HAP-1 (cell line): ENCODE data around the gene FAM107B.
"Not testable (repeated sequence)": the region's sequence is repeated elsewhere in the genome, so short reads cannot be mapped to it uniquely, and the experiment has no call there.

Source experiments
- DNase-seq, 2 experiments: peaks; one replicate each; pipeline ENCODE4 v3.0.0-alpha.2; 2016 to 2020; ENCODE audit warnings: low spot score in 2 of 2
- H3K27me3 ChIP-seq: fragments of 250-450 bp; sonication (Bioruptor Pico); 2 replicates; pipeline ENCODE4 v1.5.1; 2020; ENCODE audit warnings: low read depth, mild to moderate bottlenecking, moderate library complexity
- H3K36me3 ChIP-seq: fragments of 250-450 bp; sonication (Bioruptor Pico); replicated peaks from 2 replicates; pipeline ENCODE4 v1.5.1; 2020; ENCODE audit warnings: mild to moderate bottlenecking
- H3K4me1 ChIP-seq: fragments of 250-450 bp; sonication (Bioruptor Pico); 2 replicates; pipeline ENCODE4 v1.5.1; 2020; ENCODE audit warnings: mild to moderate bottlenecking
- H3K4me3 ChIP-seq: fragments of 250-450 bp; sonication (Bioruptor Pico); 2 replicates; pipeline ENCODE4 v1.5.1; 2020; ENCODE audit warnings: mild to moderate bottlenecking, moderate library complexity
- H3K9me3 ChIP-seq: fragments of 250-450 bp; sonication (Bioruptor Pico); 2 replicates; pipeline ENCODE4 v1.5.1; 2020; ENCODE audit warnings: mild to moderate bottlenecking, moderate library complexity
- in situ Hi-C: fragments of 300-500 bp; cut with MboI; formaldehyde crosslinking; loops from 3 replicates; pipeline ENCODE4 v1.14.3; 2020; ENCODE audit warnings: low sequenced_read_pairs, inconsistent platforms, mixed read lengths

The FAM107B gene

GRCh38 chr10:14592026-14592425, 182.7 kb downstream of the FAM107B start:
- no peaks in the 10 kb centered on the region for H3K9me3 ChIP-seq
- no peak overlapping the region for H3K4me3 ChIP-seq
- DNase-seq = no peak
- H3K27me3 ChIP-seq = no peaks in the 10 kb centered on the region
- in situ Hi-C loops = no loop called here
- H3K36me3 ChIP-seq = no peaks in the 10 kb centered on the region
- no peaks in the 10 kb centered on the region for H3K4me1 ChIP-seq

- H3K9me3 ChIP-seq, H3K36me3 ChIP-seq, H3K4me3 ChIP-seq, DNase-seq, in situ Hi-C loops, H3K27me3 ChIP-seq, H3K4me1 ChIP-seq: not testable (repeated sequence)
Observed at GRCh38 chr10:14588938-14589294, 185.8 kb downstream of the FAM107B start.

DNA sequence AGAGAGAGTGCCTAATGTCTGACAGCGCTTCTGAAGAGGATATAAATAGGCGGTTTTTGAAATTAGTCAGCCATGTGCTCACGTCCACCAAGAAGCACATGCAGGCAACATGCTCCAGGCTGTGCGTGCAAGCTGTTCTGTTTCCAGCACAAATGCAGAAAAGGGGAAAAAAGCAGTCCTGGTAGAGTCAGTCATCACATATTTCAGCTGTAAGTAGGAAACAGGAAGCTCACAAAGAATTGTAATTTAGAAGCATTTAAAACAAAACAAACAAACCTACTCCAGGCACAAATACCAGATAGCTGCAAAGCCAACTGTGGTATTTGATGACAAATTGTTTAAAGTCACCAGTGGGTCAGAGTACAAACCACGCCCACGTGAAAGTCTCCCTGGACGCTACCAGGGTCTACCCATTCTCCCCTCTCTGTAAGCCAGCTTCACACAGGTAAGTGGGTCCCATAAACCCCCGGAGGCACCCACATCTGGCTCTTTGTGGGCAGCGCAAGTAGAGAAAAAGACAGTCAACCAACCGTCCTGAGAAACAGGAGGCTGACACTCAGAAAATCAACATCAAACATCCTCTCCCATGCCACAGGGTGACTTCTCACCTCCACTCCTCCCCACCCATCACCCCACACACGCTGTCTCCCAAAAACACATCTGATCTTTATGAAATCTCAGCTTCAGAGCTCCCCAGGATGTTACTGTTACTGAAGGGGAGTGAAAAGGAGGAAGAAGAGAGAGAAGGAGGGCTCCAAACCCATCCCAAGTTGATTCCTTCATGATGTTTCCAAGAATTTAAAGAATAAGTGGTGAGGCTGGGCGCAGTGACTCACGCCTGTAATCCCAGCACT, 186.4 kb downstream of the FAM107B start:
- DNase-seq = no peak
- H3K9me3 ChIP-seq = no peaks in the 10 kb centered on the region
- in situ Hi-C loops = no loop called here
- H3K36me3 ChIP-seq = no peaks in the 10 kb centered on the region
- no peak overlapping the region for H3K4me3 ChIP-seq
- no peaks in the 10 kb centered on the region for H3K4me1 ChIP-seq
- H3K27me3 ChIP-seq = no peaks in the 10 kb centered on the region

DNA sequence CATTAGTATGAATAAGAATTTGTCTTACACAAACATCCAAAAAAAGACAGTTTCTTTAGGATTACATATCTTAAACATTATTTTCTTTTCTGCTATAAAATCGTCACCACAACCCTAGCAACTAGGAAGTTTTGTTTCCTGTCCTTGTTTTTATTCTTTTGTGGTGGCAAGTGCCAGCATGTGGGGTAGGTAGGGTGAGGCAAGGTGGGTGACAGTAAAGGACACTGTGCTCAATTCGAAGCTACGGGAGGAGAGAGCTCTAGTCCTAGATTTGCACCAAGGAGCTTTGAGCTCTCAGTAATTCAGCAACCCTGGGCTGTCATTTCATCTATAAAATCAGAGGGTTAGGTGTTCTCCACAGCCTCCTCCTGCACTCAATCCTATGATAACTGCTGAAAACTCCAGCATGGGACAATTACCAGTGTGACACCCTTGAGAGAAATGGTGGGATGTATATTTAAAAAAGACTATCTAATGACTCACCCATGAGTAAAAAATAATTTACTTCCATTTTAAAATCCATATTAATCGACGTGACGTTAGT, 187.1 kb downstream of the FAM107B start:
- DNase-seq = no peak
- no peaks in the 10 kb centered on the region for H3K9me3 ChIP-seq
- in situ Hi-C loops = no loop called here
- H3K36me3 ChIP-seq = no peaks in the 10 kb centered on the region
- no peaks in the 10 kb centered on the region for H3K4me1 ChIP-seq
- H3K27me3 ChIP-seq = no peaks in the 10 kb centered on the region
- no peak overlapping the region for H3K4me3 ChIP-seq

- Histone ChIP-seq H3K4me3 (no peak overlapping the region), H3K27me3 (no peaks in the 10 kb centered on the region), H3K4me1 (peaks cover under 1% of the 10 kb centered on the region; the same call in 1 of the 2 replicates), H3K9me3 (no peaks in the 10 kb centered on the region), H3K36me3 (no peaks in the 10 kb centered on the region)
- no peak for DNase-seq
- in situ Hi-C loops = no loop called here
Observed at GRCh38 chr10:14586901-14587300, 187.8 kb downstream of the FAM107B start.

DNA sequence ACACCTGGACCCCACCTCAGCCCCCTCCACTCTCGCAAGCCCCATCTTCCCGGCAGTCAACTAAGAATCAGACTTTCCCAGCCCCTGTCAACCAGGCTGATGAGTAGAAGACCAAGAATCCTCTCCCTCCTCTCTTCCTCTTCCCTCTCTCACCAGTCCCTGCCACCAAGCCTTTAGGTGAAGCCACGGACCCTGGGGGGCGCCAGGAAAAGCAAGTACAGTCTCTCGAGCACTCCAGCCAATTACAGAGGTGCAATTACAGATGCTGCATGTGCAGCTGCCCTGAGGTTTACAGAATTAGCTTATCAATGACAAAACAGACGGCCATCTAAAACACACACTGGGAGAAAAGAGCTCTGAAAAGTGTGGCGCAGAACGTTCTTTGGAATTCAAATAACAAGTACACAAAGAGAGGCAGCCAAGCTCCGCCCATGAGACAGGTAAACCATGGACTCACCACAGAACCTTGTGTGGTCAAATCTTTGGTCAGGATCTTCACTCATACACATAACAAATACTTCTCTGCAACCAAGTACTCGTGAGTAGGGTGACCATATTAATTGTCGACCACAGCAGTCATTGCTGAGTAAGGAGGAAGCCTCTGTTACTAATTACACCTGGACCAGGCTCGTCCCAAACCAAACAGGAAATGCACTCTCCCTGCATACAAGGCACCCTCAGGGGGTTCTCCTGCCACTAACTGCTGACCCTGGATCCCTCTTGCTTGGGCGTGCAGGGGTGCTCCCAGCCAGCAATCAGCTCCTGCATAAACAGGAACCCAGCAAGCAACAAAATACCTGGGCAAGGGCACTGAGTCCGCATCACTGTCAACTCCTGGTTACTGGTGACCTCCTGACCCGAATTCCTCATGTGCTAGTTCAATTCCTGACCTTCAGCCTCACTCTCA, 189.2 kb downstream of the FAM107B start:
- H3K4me1 ChIP-seq = peaks cover 2% of the 10 kb centered on the region; the same call in 1 of the 2 replicates
- H3K36me3 ChIP-seq = no peaks in the 10 kb centered on the region
- H3K4me3 ChIP-seq = no peak overlapping the region
- H3K27me3 ChIP-seq = no peaks in the 10 kb centered on the region
- in situ Hi-C loops = no loop called here
- DNase-seq = no peak
- H3K9me3 ChIP-seq = no peaks in the 10 kb centered on the region

- Histone ChIP-seq H3K4me1 (peaks cover 2% of the 10 kb centered on the region; the same call in 1 of the 2 replicates), H3K36me3 (no peaks in the 10 kb centered on the region), H3K27me3 (no peaks in the 10 kb centered on the region), H3K9me3 (no peaks in the 10 kb centered on the region), H3K4me3 (no peak overlapping the region)
- DNase-seq = no peak
- in situ Hi-C loops = no loop called here
Observed at GRCh38 chr10:14584661-14585060, 190.0 kb downstream of the FAM107B start.

DNA sequence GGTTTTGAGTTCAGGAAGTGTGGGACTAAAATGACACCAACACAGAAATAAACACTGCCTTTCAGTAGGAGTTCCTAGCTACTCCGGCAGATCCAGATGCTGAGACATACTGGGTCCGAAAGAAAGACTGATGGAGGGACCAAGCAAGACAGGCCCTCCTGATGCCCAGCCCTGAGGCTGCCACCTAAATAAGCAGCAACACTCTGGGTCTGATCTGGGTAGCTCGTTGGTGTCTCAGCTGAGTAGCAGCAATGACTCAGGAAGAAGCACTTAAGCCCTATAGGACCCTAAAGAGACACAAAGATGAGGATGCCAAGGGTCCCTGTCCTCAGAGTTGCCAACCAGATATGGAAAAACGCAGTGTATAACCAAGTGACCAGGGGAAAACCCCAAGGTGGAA, 190.7 kb downstream of the FAM107B start:
- DNase-seq = no peak
- H3K4me1 ChIP-seq = peaks cover 2% of the 10 kb centered on the region; the same call in 1 of the 2 replicates
- in situ Hi-C loops = no loop called here

GRCh38 chr10:14583252-14583651, 191.4 kb downstream of the FAM107B start:
- Histone ChIP-seq H3K27me3 (no peaks in the 10 kb centered on the region), H3K4me1 (peaks cover 6% of the 10 kb centered on the region; the same call in 1 of the 2 replicates), H3K9me3 (no peaks in the 10 kb centered on the region), H3K4me3 (no peak overlapping the region), H3K36me3 (no peaks in the 10 kb centered on the region)
- DNase-seq = no peak
- in situ Hi-C loops = no loop called here

More for the DNA sequence above, 190.7 kb downstream of the FAM107B start:
- Histone ChIP-seq H3K27me3 (no peaks in the 10 kb centered on the region), H3K9me3 (no peaks in the 10 kb centered on the region), H3K36me3 (no peaks in the 10 kb centered on the region), H3K4me3 (no peak overlapping the region)

- H3K36me3 ChIP-seq = no peaks in the 10 kb centered on the region
- H3K27me3 ChIP-seq = no peaks in the 10 kb centered on the region
- in situ Hi-C loops = no loop called here
- DNase-seq = peak in 1 of 2 experiments; percentile 8
- no peaks in the 10 kb centered on the region for H3K9me3 ChIP-seq
- H3K4me3 ChIP-seq = no peak overlapping the region
- peaks cover 9% of the 10 kb centered on the region for H3K4me1 ChIP-seq
Observed at GRCh38 chr10:14581553-14582321, 193.0 kb downstream of the FAM107B start.

- Histone ChIP-seq H3K9me3 (no peaks in the 10 kb centered on the region), H3K36me3 (no peaks in the 10 kb centered on the region), H3K4me3 (no peak overlapping the region), H3K27me3 (no peaks in the 10 kb centered on the region), H3K4me1 (peaks cover 9% of the 10 kb centered on the region)
- DNase-seq = no peak
- in situ Hi-C loops = no loop called here
Observed at GRCh38 chr10:14580671-14581332, 193.9 kb downstream of the FAM107B start.

GRCh38 chr10:14579405-14579804, 195.3 kb downstream of the FAM107B start:
- no peak for DNase-seq
- in situ Hi-C loops = no loop called here
- peaks cover 11% of the 10 kb centered on the region for H3K4me1 ChIP-seq

More at GRCh38 chr10:14579405-14579804, 195.3 kb downstream of the FAM107B start:
- no peak overlapping the region for H3K4me3 ChIP-seq
- no peaks in the 10 kb centered on the region for H3K36me3 ChIP-seq
- H3K9me3 ChIP-seq = no peaks in the 10 kb centered on the region
- H3K27me3 ChIP-seq = no peaks in the 10 kb centered on the region
